OCI-LY3 (cell line): ENCODE data around the gene COX5B.

Source experiments
- CTCF ChIP-seq: fragments of 200-600, 300-600 bp; sonication (generic); IDR thresholded peaks from 2 replicates; pipeline ENCODE4 v1.5.1; 2014; ENCODE audit warnings: antibody characterized with exemption, low read length, low read depth
- EZH2phosphoT487 ChIP-seq: fragments of 200-600 bp; shearing (Covaris generic); IDR thresholded peaks from 2 replicates; pipeline ENCODE4 v1.6.1; 2018; ENCODE audit warnings: antibody characterized with exemption, mixed run types, low read depth

DNA sequence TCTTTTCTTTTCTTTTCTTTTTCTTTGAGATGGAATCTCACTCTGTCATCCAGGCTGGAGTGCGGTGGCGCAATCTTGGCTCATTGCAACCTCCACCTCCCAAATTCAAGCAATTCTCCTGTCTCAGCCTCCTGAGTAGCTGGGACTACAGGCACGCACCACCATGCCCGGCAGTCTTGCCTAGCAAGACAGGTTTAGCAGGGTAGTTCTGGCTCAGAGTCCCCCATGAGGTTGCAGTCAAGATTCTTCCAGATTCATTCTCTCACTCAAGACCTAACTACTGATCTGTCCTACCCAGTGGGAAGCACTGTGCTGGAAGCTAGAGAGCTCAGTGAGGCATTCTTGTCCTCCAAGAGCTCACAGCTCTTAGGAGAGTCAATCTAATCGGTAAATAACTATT, 49.9 kb downstream of the COX5B start:
- TF ChIP-seq CTCF (no peak), EZH2phosphoT487 (no peak)
